ENCODE measurements around the gene DHDH. TPM values are rescaled to one million over a fixed set of nuclear protein-coding genes. Genes with fewer than 3 reads are reported as not detected.

DHDH gene
- total RNA-seq, 1 donor from 2014 or later, result 3.2 TPM

GRCh38 chr19:48943081-48943480 lies 9.6 kb downstream of the DHDH start:
- DNase-seq (ENCODE audit: low spot score in 2 of 2, unreplicated experiment in 2 of 2), result no peak
- Mint-ChIP-seq H3K27me3 (ENCODE audit: low read depth) (no peaks in the 10 kb centered on the region), H3K4me1 (no peaks in the 10 kb centered on the region), H3K4me3 (no peak overlapping the region), H3K27ac (no peak overlapping the region), H3K36me3 (peaks cover 23% of the 10 kb centered on the region), H3K9me3 (peaks cover 5% of the 10 kb centered on the region)
- no peak for TF ChIP-seq CTCF (IDR thresholded peaks at IDR 0.05; ENCODE audit: unreplicated experiment)

- H3K36me3 Mint-ChIP-seq, result peaks cover 12% of the 10 kb centered on the region
- H3K27ac Mint-ChIP-seq, result no peak overlapping the region
- peaks cover 8% of the 10 kb centered on the region for H3K9me3 Mint-ChIP-seq
- H3K4me3 Mint-ChIP-seq, result no peak overlapping the region
- no peak for TF ChIP-seq CTCF (IDR thresholded peaks at IDR 0.05; ENCODE audit: unreplicated experiment)
- H3K27me3 Mint-ChIP-seq (ENCODE audit: low read depth), result no peaks in the 10 kb centered on the region
- DNase-seq (ENCODE audit: low spot score in 2 of 2, unreplicated experiment in 2 of 2), result no peak
- no peaks in the 10 kb centered on the region for H3K4me1 Mint-ChIP-seq
Observed at GRCh38 chr19:48945415-48945814, 11.9 kb downstream of the DHDH start.

GRCh38 chr19:48945817-48946216 lies 12.3 kb downstream of the DHDH start:
- H3K27ac Mint-ChIP-seq, result no peak overlapping the region
- TF ChIP-seq CTCF (IDR thresholded peaks at IDR 0.05; ENCODE audit: unreplicated experiment), result no peak

GRCh38 chr19:48946463-48947257 lies 13.2 kb downstream of the DHDH start:
- no peak for DNase-seq (ENCODE audit: low spot score in 2 of 2, unreplicated experiment in 2 of 2)
- TF ChIP-seq CTCF (IDR thresholded peaks at IDR 0.05; ENCODE audit: unreplicated experiment), result no peak
- Mint-ChIP-seq H3K27ac (no peak overlapping the region), H3K9me3 (peaks cover 3% of the 10 kb centered on the region), H3K27me3 (ENCODE audit: low read depth) (no peaks in the 10 kb centered on the region), H3K4me1 (no peaks in the 10 kb centered on the region), H3K4me3 (no peak overlapping the region), H3K36me3 (peaks cover 2% of the 10 kb centered on the region)

More at GRCh38 chr19:48945817-48946216, 12.3 kb downstream of the DHDH start:
- H3K9me3 Mint-ChIP-seq, result peaks cover 8% of the 10 kb centered on the region
- peaks cover 8% of the 10 kb centered on the region for H3K36me3 Mint-ChIP-seq
- H3K4me3 Mint-ChIP-seq, result no peak overlapping the region
- no peaks in the 10 kb centered on the region for H3K27me3 Mint-ChIP-seq (ENCODE audit: low read depth)
- no peaks in the 10 kb centered on the region for H3K4me1 Mint-ChIP-seq
- DNase-seq (ENCODE audit: low spot score in 2 of 2, unreplicated experiment in 2 of 2), result no peak

GRCh38 chr19:48947258-48947542 lies 13.7 kb downstream of the DHDH start:
- Mint-ChIP-seq H3K4me3 (no peak overlapping the region), H3K9me3 (peaks cover 3% of the 10 kb centered on the region), H3K27me3 (ENCODE audit: low read depth) (no peaks in the 10 kb centered on the region), H3K36me3 (peaks cover 2% of the 10 kb centered on the region), H3K27ac (no peak overlapping the region), H3K4me1 (no peaks in the 10 kb centered on the region)
- DNase-seq (ENCODE audit: low spot score in 2 of 2, unreplicated experiment in 2 of 2), result no peak
- TF ChIP-seq CTCF (IDR thresholded peaks at IDR 0.05; ENCODE audit: unreplicated experiment), result no peak
